CD4-positive, alpha-beta T cell treated with Interleukin-17A for 4 hours (primary cell): Measurements from ENCODE around the gene MBP.
A peak's percentile ranks its signal among the peaks of the same experiment; 100 is the strongest.

Experiments
- DNase-seq: peaks from one replicate; pipeline ENCODE4 v3.0.0-alpha.2; 2020; ENCODE audit warnings: mixed read lengths

MBP gene

DNA sequence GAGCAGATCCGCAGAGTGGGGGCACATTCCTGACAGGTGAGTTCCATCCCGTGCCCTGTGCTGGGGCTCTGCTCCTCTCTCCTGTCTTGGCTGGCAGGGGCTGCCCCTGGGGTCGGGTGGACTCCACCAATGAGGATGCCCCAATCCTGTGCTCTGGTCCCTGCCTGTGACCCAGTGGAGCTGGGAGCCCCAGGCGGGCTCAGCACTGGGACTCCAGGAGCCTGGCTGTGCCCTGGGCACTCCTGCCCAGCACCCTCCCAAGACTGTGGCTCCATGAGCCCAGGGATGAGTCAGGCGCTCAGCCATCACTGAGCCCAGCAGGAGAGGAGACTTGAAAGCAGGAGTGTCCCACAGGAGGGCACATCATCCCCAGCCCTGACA, 53.9 kb downstream of the MBP start:
- DNase-seq = no peak

DNA sequence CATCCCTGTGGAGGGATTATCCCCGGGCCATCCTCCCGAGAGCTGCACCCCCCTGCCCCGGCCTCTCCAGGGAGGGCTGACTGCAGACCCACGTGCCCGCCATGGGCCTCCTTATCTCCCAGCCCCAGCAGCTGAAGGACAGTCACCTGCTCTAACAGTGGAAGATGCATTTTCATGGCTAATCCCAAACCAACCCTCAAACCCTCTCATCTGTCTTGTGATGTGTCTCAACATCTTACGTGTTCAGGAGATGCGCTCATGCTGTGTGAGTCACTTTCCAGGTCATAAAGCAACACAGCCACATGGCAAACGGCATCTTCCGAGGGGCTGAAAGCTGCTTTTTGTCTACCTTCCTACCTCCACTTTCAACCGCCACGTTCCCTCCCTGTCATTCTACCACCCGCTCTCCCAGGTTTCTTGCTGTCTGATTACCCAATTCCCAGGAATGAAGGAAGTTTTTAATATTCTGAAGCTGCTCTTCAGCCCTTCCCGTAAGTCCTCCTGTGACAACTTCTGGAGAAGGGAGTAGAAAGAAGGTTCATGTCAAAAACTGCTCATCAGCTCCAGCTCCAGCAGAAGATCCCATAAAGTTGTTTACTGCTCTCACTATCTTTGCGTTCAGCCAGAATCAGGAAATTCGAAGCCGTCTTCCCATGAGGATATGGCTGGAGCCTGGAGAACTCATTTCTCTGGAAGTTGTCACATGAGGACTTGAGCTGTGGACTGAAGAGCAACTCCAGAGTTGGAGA, 54.5 kb downstream of the MBP start:
- DNase-seq = no peak

DNA sequence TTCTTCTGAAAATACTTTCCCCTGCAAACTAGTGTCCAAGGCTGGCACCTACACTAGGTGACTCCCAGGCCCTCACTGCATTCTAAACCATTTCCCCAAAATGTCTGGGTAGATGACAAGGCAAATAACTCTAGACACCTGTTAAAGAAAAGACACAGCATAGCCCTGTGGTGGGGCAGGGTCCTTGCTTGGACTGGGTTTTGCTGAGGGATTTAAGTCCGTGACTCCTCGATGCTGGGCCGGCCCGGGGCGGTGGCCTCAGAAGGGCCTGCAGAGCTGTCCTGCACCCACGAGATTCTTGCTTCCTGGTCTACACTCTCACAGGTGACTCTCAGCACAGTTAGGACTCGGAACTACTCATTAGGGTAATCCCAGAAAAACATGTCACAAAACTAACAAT, 55.2 kb downstream of the MBP start:
- no peak for DNase-seq

DNA sequence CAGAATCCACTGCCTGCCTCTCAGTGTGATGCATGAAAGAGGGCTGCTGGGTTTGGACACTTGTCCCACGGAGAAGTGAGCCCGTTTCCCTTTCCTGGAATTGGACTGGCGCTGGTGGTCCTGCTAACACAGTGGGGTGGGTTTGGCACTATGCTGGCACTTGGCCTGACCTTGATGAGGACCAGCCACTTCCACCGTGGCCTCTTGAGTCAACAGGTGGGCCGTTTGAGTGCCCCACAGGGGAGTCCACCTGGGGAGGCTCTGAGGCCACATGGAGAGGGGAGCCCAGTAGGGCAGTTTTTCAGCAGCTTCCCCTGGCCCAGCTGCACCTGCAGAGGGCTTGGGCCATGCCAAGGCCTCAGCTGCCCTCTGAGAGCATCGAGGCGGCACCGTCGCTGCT, 56.5 kb downstream of the MBP start:
- DNase-seq = no peak

DNA sequence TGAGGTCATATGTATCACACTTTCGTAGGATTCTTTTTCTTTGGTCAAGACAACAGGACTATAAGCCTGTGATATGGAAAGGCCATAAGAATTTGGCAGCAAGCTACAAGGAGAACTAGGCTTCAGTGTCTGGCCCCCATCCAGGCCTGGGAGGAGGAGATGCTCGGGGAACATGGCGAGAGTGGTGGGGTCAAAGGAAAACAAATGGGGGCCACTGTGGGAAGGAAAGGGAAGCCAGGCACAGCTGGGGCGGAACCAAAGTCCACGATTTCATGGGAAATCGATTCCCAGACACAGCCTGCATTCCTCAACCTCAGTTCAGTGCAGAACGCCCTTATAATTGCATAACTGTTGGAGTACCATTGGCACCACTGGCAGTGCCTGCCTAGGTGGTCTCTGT, 58.2 kb downstream of the MBP start:
- DNase-seq = no peak

DNA sequence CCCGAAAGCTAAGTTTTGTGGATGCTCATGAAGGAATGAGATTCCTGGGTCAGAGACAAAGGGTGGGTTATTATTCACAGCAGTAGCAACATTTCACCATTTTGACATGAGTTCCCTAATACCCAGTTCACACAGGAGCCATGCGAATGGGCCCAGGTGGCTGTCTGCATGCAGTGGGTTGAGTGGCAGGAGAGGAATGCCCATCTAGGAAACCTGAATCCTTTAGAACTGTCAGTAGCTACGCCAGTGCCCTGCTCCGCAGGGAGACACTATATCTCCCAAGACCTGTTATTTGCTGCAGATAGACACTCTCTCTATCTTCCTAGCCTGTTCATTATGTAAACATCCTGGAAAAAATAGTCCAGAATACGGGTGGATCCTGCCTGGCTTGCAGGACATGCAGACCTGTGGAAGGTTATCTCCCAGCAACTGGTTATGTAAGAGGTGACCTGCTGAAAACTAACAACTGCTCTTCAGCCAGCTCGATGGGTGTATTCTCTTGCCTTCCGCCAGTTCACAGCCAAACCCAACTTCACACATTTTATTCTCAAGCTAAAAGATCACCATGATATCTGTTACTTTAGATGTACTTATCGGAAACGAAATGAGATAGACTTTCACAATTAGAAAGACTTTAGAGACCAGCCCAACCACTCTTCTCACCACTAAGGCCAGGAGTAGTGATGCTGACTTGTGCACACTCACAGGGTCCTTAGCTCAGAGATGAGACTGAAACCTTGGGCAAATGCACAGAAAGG, 59.1 kb downstream of the MBP start:
- DNase-seq = no peak

DNA sequence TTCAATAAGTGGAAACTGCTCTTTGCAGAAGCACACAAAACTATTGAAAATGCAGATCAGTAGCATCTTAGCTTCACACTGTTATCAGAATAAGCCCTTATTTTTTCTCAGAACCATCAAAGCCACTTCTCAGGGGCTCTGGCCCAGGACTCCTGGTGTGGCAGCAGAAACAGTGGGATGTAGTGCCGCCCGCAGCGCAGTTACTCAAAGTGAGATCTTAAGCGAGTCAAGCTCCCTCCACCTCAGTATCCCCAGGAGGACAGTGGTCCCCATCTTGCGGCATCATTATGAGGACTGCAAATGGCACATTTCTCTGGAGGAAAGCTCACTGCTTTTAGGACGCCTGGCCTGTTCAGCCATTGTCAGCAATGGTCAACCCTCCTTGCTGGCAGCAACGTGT, 60.0 kb downstream of the MBP start:
- DNase-seq = no peak

DNA sequence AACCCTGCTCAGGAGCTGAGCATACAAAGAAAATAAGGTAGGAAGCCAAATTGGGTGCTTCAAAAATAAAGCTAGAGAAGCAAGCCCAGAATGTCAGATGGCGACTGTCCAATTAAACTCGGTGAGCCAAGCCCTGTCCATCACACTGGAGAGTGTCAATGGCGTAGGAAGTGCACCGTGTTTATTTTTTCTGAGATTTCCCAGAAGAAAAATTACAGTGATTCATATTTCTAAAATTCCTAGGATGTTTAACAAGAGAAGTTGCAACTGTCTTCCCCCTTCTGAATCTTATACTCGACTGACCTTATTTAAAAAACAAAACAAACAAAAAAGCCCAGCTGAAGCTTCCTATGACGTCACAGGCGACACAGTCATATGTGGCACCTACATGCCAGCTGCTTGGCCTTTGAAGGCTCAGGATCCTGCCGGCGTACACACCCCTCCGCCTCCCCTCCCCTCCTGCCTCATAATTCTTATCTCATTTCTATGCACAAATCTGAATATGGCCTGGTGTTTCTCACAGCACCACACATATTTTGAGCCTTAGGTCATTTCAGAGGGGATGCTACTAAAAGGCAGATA, 60.8 kb downstream of the MBP start:
- peak; percentile 77 for DNase-seq

DNA sequence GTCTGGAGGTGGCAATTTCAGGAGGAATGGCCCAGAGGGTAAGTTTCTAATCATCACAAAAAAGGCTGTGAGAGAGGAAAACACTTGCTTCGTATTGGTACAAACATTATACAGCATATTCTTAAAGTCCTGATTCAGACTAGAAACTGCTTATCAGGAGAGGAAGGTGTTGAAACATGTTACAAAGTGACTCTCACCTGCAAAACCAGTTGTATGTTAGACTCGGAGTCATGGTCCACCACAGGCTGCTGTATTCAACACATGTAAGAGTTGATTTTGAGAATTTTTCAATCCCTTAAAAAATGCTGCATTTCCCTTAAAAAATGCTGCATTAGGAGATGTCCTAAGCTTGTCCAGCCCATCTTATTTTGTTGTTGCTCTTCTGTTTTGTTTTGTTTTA, 61.5 kb downstream of the MBP start:
- no peak for DNase-seq

DNA sequence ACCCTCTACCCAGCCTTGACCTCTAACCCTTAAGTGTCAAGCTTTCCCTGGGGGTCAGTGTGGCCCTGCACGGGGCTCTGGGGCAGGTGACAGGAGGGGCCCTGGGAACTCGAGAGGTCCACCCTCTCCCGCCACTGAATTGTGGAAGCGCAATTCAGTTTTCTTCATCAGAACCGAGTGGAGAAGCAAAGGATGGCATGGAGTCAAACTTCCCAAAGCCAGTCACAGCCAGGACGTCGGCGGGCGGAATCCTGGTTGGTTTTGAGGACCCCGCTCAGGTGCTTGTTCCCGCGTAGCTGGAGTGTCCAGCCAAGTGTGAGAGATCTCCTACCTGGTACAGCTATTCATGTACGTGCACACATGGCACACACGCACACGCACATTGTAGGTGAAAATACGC, 62.0 kb downstream of the MBP start:
- no peak for DNase-seq

DNA sequence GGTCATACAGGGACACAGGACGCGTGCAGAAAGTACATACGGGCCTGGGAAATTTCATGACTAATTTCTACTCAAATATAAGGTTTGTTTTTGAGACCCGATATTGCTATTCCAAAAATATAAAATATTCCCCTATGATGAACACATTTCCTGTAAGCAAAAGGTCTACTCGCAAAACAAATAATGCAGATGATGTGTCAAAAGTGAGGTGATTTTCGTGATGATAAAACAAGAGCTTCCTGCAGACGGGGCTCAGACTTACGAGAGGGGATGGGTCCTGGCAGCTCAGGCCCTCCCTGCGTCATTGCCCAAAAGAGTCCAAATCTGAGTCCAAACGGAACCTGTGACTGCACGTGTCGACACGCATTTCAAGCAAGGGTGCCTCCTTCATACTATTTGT, 62.7 kb downstream of the MBP start:
- peak; percentile 58 for DNase-seq

DNA sequence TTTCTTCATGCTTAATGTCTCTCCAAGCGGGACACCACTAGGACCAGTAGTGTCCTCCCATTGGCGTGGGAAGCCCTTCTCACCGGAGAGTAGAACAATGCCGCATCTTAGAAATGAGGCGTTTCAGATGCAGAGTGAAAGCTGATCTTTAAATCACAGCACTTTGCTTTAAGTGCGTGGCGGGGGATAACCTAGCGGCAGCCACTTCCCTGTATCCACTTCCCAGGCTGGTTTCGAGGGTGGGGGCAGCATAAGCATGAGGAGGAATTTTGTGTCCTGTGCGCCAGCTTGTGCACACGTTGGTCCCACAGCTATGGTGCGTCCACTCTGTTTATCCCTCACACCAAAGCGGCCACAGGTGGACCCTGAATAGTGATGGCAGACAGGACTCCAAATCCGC, 63.1 kb downstream of the MBP start:
- no peak for DNase-seq

DNA sequence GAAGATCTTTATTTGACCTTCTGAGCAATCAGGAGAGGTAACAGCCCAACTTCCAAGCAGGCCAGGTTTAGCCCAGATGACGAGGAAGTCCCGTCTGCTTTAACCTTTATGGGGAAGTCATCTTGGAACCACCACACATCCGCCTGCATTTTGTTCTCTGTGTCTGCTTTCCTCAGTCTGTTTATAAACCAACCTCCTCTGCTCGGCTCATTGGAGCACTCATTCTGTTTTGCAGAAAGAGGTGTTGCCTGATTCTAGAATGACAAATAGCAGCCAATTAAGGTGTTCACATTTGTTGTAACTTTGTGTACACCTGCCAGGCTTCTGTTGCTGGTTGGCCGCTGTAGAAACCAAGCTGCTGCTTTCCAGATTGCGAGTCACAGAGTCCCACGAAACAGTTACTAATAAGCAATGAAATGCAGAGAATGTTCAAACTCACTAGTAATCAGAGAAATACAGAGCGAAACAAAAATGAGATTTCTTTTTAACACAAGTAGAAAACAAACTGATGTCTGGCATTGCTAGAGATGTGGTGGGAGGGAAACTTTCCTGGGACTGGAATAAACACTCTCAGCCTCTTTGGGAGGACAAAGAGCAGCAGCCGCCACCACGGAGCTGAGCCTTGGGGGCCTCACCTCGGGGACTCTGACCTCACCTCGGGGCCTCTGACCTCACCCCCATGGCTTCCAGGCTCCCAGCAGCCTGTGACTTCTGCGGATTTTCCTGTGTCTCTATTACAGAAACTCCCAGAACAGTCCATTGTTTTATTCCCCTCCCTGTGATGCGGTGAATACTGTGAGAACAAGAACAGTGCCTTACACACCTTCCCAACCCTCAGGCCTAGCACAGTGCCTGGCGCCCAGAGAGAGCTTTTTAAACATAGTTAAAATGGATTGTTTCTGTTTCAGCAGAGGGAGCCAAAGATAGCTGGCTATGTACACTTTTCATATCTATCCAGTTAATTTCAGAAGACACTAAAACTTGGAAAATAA, 64.0 kb downstream of the MBP start:
- peak; percentile 66 for DNase-seq

DNA sequence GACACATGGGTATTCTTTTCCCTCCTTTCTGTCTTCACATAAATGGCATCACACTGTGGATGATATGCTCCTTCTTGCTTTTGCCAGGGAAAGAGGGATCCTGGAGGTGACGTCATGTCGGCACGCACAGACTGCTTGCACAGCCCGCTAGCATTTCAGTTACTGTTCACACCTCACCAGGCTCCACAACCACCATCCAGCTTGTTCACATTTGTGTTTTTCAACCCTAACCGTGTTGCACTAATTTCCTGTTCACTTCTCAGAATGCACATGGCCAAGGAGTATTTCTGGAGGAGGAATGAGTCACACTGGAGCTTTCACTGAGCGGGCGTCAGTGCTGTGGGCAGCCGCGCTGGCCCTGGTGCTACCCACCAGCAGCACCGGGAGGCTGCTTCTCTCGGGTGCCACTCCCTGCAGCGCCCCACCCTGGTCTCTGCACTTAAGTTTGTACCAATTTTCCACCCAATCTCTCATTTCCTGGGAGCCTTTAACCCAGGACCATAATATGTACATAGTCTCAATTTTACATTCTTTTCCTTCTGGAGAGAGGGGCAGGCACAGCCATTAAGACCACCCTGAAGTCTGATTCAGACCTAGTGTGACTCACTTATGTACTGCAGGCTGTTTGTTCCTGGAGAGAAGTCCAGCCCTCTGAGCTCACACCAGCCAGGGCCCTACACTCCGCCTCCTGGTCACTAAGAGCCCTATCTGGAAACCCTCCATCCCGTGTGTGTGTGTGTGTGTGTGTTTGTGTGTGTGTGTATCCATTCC, 65.1 kb downstream of the MBP start:
- peak; percentile 75 for DNase-seq

DNA sequence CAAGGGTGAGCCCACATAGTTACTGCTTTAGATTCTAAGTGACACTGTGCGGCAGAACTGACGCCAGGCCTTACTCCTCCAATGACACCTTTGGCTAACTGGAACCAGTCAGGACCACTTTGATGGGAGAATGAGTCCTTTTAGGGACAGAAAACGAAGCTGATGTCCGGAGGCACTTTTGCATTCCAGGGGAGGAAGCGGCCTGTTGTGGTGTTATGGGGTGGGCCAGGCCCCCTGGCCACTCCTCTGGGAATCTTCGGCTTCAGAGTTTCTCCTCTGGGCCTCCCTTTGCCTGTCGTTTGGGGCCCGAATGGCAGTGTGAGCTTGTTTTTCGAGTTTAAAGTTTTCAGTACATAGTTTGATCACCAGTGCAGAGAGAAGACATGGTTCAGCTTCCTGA, 65.9 kb downstream of the MBP start:
- DNase-seq = no peak

DNA sequence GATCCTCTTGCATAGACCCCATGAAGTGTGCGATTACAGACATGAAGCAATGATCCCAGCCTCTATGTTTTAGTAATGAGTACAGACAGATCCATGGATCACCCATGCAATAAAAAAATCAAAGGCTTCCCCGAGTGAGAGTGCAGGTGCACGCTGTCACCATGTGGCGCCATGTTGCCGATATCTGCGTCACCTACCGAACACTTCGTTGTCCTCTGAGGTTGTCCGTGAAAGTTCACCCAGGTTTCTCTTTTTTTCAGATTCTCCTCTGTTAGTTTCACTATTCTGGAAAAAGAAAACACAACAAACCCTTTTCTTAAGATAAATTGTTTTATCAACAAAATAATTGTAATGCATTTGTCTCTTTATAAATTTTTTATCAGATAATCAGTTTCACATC, 66.5 kb downstream of the MBP start:
- DNase-seq = no peak

DNA sequence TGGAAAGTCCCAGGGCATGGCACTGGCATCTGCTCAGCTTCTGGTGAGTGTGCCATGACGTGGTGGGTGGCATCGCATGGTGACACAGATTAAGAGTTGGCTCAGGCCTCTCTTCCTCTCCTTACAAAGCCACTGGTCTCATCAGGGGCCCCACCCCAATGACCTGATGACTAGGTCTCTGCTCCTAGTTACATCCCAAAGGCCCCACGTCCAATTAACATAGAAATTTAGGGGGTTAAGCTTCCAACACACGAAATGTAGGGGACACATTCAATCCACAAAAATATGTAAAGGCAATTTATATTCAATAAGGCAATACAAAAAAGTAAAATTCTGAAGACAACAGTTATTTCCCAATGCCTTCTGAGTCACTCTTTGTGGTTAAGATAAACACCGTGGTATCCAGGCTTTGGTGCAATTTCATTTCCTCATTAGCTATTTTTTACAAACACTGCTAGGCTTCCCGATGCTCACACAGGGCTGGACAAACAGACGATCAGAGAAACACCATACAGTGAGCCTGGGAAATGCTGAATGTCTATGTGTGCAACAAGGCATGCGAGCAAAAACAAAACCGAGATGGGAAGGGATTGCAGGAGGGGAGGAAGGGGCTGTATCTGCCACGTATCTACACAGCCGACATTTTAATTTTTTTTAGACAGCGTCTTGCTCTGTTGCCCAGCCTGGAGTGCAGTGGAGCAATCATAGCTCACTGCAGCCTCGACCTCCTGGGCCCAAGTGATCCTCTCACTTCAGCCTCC, 67.2 kb downstream of the MBP start:
- peak; percentile 57 for DNase-seq

DNA sequence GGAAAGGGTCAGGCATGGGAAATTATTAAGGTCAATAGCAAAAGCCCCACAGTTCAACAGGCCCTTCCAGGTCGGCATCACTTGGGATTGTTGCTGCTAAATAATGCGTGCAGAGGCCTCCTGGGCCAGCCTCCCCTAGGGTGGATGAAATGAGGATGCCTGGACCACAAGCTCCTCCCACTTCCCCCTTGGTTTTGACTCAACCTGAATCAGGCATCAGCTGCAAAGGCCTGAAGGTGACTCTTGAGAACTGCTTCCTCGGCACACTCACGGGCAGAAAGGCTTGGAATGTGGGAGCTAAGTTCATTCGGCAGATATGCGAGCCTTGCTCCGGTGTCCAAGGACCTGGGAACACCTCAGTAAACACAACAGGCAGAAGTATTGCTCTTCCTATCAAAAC, 69.3 kb downstream of the MBP start:
- peak; percentile 89 for DNase-seq

DNA sequence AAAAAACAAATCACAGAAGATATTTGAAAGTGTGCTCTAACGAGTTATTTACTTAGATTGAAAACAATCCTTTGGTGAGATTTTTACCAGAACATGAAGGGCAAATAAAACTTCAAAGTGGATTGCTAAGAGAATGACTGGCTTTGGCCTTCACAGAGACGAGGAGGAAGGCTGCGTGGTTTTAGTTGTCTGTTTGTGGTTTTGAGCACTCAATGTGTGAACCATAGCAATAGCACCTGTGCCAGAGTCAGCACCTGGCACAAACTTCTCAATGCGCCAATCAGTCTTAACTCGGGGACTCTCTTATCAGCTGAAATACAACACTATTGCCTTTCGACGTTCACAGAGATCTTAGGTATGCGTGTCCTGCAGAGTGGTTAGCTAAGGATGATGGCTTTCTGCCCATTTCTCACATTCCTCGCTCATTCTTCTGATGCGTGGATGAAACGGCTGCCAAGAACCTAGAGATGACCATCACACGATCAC, 70.0 kb downstream of the MBP start:
- peak; percentile 79 for DNase-seq

DNA sequence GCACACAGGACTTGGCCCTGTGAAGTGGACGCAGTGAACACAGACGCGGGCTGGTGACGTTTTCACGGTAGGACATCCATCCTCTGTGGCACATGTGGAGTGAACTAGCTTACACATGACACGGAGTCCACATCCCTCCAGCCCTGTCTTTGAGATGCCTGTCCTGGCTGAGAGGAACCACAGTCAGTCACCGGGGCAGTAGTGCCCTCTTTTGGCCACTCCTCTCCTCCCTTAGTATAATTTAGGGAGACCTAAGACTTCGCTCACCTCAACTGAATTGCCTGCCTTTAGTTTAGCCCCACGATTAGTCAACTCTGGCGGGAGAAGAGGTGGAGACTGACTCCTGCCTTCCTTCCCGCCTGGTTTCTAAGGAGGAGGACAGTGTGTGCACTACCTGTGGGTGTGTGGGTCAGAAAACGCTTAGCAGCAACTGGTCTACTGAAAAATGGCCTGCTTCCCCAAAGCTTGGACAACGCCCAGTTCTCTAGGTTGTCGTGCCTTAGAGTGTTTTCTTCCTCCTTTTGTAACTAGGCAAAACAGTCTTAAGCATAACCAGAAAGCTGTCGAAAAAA, 70.6 kb downstream of the MBP start:
- peak; percentile 51 for DNase-seq
